H1 (cell line): ENCODE data around the gene DACH2. TPM values are rescaled to one million over a fixed set of nuclear protein-coding genes. Genes with fewer than 3 reads are reported as not detected.

Source experiments
- CTCF ChIA-PET: fragments of 300-600 bp; sonication (Branson Sonifier 250); formaldehyde crosslinking; loops from one replicate; lab custom pipeline; 2021; ENCODE audit not compliant: partially characterized antibody; lab: Charles Lee
- POLR2A ChIA-PET: fragments of 300-600 bp; sonication (Branson Sonifier 250); formaldehyde crosslinking; loops from one replicate; lab custom pipeline; 2021; ENCODE audit warnings: inconsistent platforms; ENCODE audit not compliant: partially characterized antibody; lab: Charles Lee
- DNase-seq, 2 experiments: peaks; one replicate each; pipeline versions ENCODE4 v3.0.0 to v3.0.0-alpha.2; 2010 to 2022; ENCODE audit warnings: low spot score in 2 of 2, low read depth in 1 of 2, mixed read lengths in 1 of 2
- FAIRE-seq: peaks from 2 replicates; lab custom pipeline; 2011; peaks lifted over from hg19 to GRCh38; lab: Jason Lieb, UNC
- H2AFZ ChIP-seq: 2 replicates; pipeline ENCODE4 v1.8.1; 2012; ENCODE audit warnings: low read length, inconsistent platforms
- H2AK5ac ChIP-seq: 2 replicates; pipeline ENCODE4 v1.6.1; 2013; ENCODE audit warnings: low read depth, low read length
- H2BK120ac ChIP-seq: replicated peaks from 2 replicates; pipeline ENCODE3; 2013; ENCODE audit warnings: low read depth, low read length, inconsistent platforms
- H2BK12ac ChIP-seq: 2 replicates; pipeline ENCODE4 v1.6.1; 2013; ENCODE audit warnings: low read depth, low read length
- H2BK15ac ChIP-seq: 2 replicates; pipeline ENCODE4 v1.6.1; 2013; ENCODE audit warnings: low read length
- H2BK20ac ChIP-seq: 2 replicates; pipeline ENCODE4 v1.6.1; 2013; ENCODE audit warnings: low read length
- H2BK5ac ChIP-seq: 2 replicates; pipeline ENCODE4 v1.6.1; 2013; ENCODE audit warnings: low read depth, low read length
- H3K14ac ChIP-seq: 2 replicates; pipeline ENCODE4 v1.6.1; 2013; ENCODE audit warnings: inconsistent platforms; ENCODE audit not compliant: insufficient read length
- H3K18ac ChIP-seq: 2 replicates; pipeline ENCODE4 v1.6.1; 2013; ENCODE audit warnings: low read length; ENCODE audit errors: extremely low read depth
- H3K23ac ChIP-seq: 2 replicates; pipeline ENCODE4 v1.6.1; 2013; ENCODE audit warnings: inconsistent platforms; ENCODE audit not compliant: insufficient read length
- H3K23me2 ChIP-seq: 2 replicates; pipeline ENCODE4 v1.6.1; 2013; ENCODE audit warnings: low read depth, low read length
- H3K27ac ChIP-seq: 2 replicates; pipeline ENCODE4 v1.6.1; 2011; ENCODE audit warnings: low read depth, low read length, inconsistent platforms
- H3K27me3 ChIP-seq, 4 experiments: replicated peaks in 1 of 4; 1 replicate in 1 of 4; 2 replicates in 3 of 4; pipeline versions ENCODE4 v1.6.1 to v1.8.1; 2011 to 2013; ENCODE audit warnings: low read length in 3 of 4, mild to moderate bottlenecking in 3 of 4, inconsistent platforms in 2 of 4, mixed read lengths in 2 of 4, moderate library complexity in 1 of 4; ENCODE audit not compliant: control insufficient read depth in 3 of 4, insufficient read depth in 3 of 4; ENCODE audit errors: extremely low read depth in 1 of 4
- H3K36me3 ChIP-seq, 4 experiments: 2 replicates each; pipeline versions ENCODE4 v1.6.1 to v1.8.1; 2011 to 2013; ENCODE audit warnings: mild to moderate bottlenecking in 4 of 4, low read length in 3 of 4, moderate library complexity in 2 of 4, control low read depth in 1 of 4, inconsistent platforms in 1 of 4; ENCODE audit not compliant: insufficient read depth in 4 of 4, control insufficient read depth in 2 of 4
- H3K4ac ChIP-seq: replicated peaks from 2 replicates; pipeline ENCODE3; 2013; ENCODE audit warnings: low read length, low read depth, mixed read lengths, inconsistent platforms; ENCODE audit not compliant: insufficient read length
- H3K4me1 ChIP-seq, 4 experiments: replicated peaks in 1 of 4; 1 replicate in 1 of 4; 2 replicates in 3 of 4; pipeline versions ENCODE4 v1.6.1 to v1.8.1; 2011 to 2013; ENCODE audit warnings: low read length in 3 of 4, inconsistent platforms in 2 of 4, mixed read lengths in 1 of 4; ENCODE audit not compliant: insufficient read depth in 4 of 4, control insufficient read depth in 3 of 4
- H3K4me2 ChIP-seq, 2 experiments: 2 replicates each; pipeline versions ENCODE4 v1.6.1 to v1.8.1; 2011 to 2013; ENCODE audit warnings: low read depth in 2 of 2, low read length in 2 of 2, control low read depth in 1 of 2, inconsistent platforms in 1 of 2, mild to moderate bottlenecking in 1 of 2; ENCODE audit not compliant: insufficient read depth in 1 of 2
- H3K4me3 ChIP-seq, 4 experiments: fragments of 200-600, 300-600 bp in 1 of 4; sonication (generic), shearing (Covaris generic), sonication (Bioruptor Twin) in 1 of 4; 2 replicates each; pipeline versions ENCODE4 v1.5.1 to v1.8.1; 2011 to 2016; ENCODE audit warnings: low read length in 4 of 4, low read depth in 3 of 4, control low read depth in 2 of 4, inconsistent platforms in 2 of 4, mild to moderate bottlenecking in 2 of 4, mixed read lengths in 1 of 4, moderate library complexity in 1 of 4; ENCODE audit not compliant: insufficient read depth in 2 of 4; ENCODE audit errors: extremely low read depth in 1 of 4
- H3K56ac ChIP-seq: replicated peaks from 2 replicates; pipeline ENCODE3; 2013; ENCODE audit warnings: low read depth, mild to moderate bottlenecking, mixed read lengths, low read length, inconsistent platforms; ENCODE audit not compliant: insufficient read length
- H3K79me1 ChIP-seq: 2 replicates; pipeline ENCODE4 v1.6.1; 2013; ENCODE audit warnings: low read depth, low read length, control low read depth
- H3K79me2 ChIP-seq, 2 experiments: 2 replicates each; pipeline versions ENCODE4 v1.6.1 to v1.8.1; 2012 to 2013; ENCODE audit warnings: low read length in 2 of 2, mild to moderate bottlenecking in 2 of 2, inconsistent platforms in 1 of 2; ENCODE audit not compliant: insufficient read depth in 2 of 2, control insufficient read depth in 1 of 2
- H3K9ac ChIP-seq, 4 experiments: replicated peaks in 1 of 4; 1 replicate in 1 of 4; 2 replicates in 3 of 4; pipeline versions ENCODE4 v1.6.1 to v1.8.1; 2011 to 2013; ENCODE audit warnings: low read depth in 3 of 4, low read length in 3 of 4, control low read depth in 2 of 4, mild to moderate bottlenecking in 2 of 4, moderate library complexity in 2 of 4, inconsistent platforms in 1 of 4; ENCODE audit errors: extremely low read depth in 1 of 4
- H3K9me3 ChIP-seq, 2 experiments: 2 replicates each; pipeline versions ENCODE4 v1.6.1 to v1.8.1; 2012 to 2013; ENCODE audit warnings: mild to moderate bottlenecking in 2 of 2, moderate library complexity in 2 of 2, control low read depth in 1 of 2, inconsistent platforms in 1 of 2, low read depth in 1 of 2, low read length in 1 of 2, mixed read lengths in 1 of 2; ENCODE audit not compliant: insufficient read depth in 2 of 2
- H4K20me1 ChIP-seq, 2 experiments: replicated peaks in 1 of 2; 2 replicates each; pipeline versions ENCODE3 to v1.8.1; 2011 to 2013; ENCODE audit warnings: inconsistent platforms in 2 of 2, low read length in 2 of 2, mild to moderate bottlenecking in 1 of 2; ENCODE audit not compliant: insufficient read depth in 2 of 2, control insufficient read depth in 1 of 2
- H4K5ac ChIP-seq: 2 replicates; pipeline ENCODE4 v1.6.1; 2013; ENCODE audit warnings: low read length, low read depth, mixed read lengths, inconsistent platforms; ENCODE audit not compliant: insufficient read length
- H4K8ac ChIP-seq: 2 replicates; pipeline ENCODE4 v1.8.0; 2013; ENCODE audit warnings: mild to moderate bottlenecking, moderate library complexity, low read length, inconsistent platforms; ENCODE audit not compliant: insufficient read depth; ENCODE audit errors: extremely low read depth
- H4K91ac ChIP-seq: replicated peaks from 2 replicates; pipeline ENCODE3; 2013; ENCODE audit warnings: low read length, mixed read lengths, inconsistent platforms; ENCODE audit not compliant: insufficient read length
- ATF3 ChIP-seq: IDR thresholded peaks from 2 replicates; pipeline ENCODE4 v1.6.1; 2011; ENCODE audit warnings: low read depth, mild to moderate bottlenecking, low read length; ENCODE audit not compliant: insufficient read depth
- CTBP2 ChIP-seq: IDR thresholded peaks from 2 replicates; pipeline ENCODE4 v1.7.0; 2011; ENCODE audit warnings: borderline replicate concordance, mild to moderate bottlenecking, moderate library complexity, mixed read lengths, low read length; ENCODE audit not compliant: insufficient read depth, insufficient read length
- E2F6 ChIP-seq: IDR thresholded peaks from 2 replicates; pipeline ENCODE4 v1.6.1; 2012; ENCODE audit warnings: inconsistent platforms
- MAFK ChIP-seq: IDR thresholded peaks from 2 replicates; pipeline ENCODE4 v1.6.1; 2012; ENCODE audit warnings: low read depth, mild to moderate bottlenecking, improper control_type of control experiment, low read length
- POLR2A ChIP-seq, 2 experiments: IDR thresholded peaks; 1 replicate in 1 of 2; 2 replicates in 1 of 2; pipeline ENCODE4 v1.6.1; 2011; ENCODE audit warnings: low read depth in 2 of 2, low read length in 2 of 2, mild to moderate bottlenecking in 2 of 2; ENCODE audit errors: control extremely low read depth in 1 of 2
- POLR2AphosphoS5 ChIP-seq: IDR thresholded peaks from 2 replicates; pipeline ENCODE4 v1.6.1; 2011; ENCODE audit warnings: low read depth, low read length
- RBBP5 ChIP-seq: IDR thresholded peaks from 2 replicates; pipeline ENCODE4 v1.7.1; 2012; ENCODE audit warnings: low read depth, mild to moderate bottlenecking, inconsistent platforms, low read length, moderate library complexity, borderline replicate concordance
- RXRA ChIP-seq: IDR thresholded peaks from 2 replicates; pipeline ENCODE4 v1.6.1; 2011; ENCODE audit warnings: low read depth, mild to moderate bottlenecking, low read length, moderate library complexity; ENCODE audit not compliant: insufficient read depth
- TEAD4 ChIP-seq: IDR thresholded peaks from 2 replicates; pipeline ENCODE4 v1.6.1; 2012; ENCODE audit warnings: low read depth, low read length, inconsistent platforms, mixed read lengths
- USF2 ChIP-seq: IDR thresholded peaks from 2 replicates; pipeline ENCODE4 v1.6.1; 2011; ENCODE audit warnings: low read length, improper control_type of control experiment
- WGBS, 2 experiments: shearing (Covaris generic) in 1 of 2; methylation state at CpG; one replicate each; pipeline versions ENCODE4 v1.1.6 to v1.1.7; 2013 to 2015; ENCODE audit warnings: low lambda C conversion rate in 2 of 2, mixed read lengths in 2 of 2, inconsistent platforms in 1 of 2, low coverage in 1 of 2, missing lambda C conversion rate in 1 of 2; ENCODE audit not compliant: insufficient replicate concordance in 2 of 2, insufficient coverage in 1 of 2, insufficient read length in 1 of 2; ENCODE audit errors: extremely low coverage in 1 of 2, missing lambda C conversion rate in 1 of 2; 5-methylcytosine and 5-hydroxymethylcytosine counted together
- polyA plus RNA-seq, 7 experiments: library from polyadenylated mRNA; depleted of rRNA in 3 of 7; stranded (reverse) in 5 of 7; unstranded in 2 of 7; fragments of >200 nt in 5 of 7; fragments of 200-250 nt in 2 of 7; gene quantifications; 1 replicate in 5 of 7; 2 replicates in 1 of 7; 4 replicates in 1 of 7; pipeline versions ENCODE4 v1.2.1 to v1.2.3, GENCODE V29; 2011 to 2013; ENCODE audit warnings: missing spikeins in 2 of 7, mixed read lengths in 2 of 7
- total RNA-seq: library from RNA; stranded (reverse); fragmentation: NEBNext Ultra II Directional; extraction: Animal tissue kit (Norgen Biotek cat#: 25700); gene quantifications from 2 replicates; pipeline ENCODE4 v1.2.1, GENCODE V29; 2021

Gene DACH2
- total and polyA plus RNA-seq, 2 of the 8 experiments (the other 6 are each of a cell fraction or from before 2014, with no cell fraction given) = 1.0 to 1.8 TPM

- peak; percentile 58 for FAIRE-seq
- Histone ChIP-seq H4K5ac (no peak overlapping the region), H3K4ac (no peak overlapping the region), H2BK15ac (no peak overlapping the region), H3K23ac (no peak overlapping the region), H3K79me1 (no peaks in the 10 kb centered on the region), H3K56ac (no peak overlapping the region), H3K4me2 (no peak overlapping the region), H3K4me1 (no peaks in the 10 kb centered on the region), H3K27ac (no peak overlapping the region)
- CTCF ChIA-PET = no interaction called here
- TF ChIP-seq POLR2A (IDR thresholded peaks at IDR 0.05; ENCODE audit: control extremely low read depth in 1 of 2, low read depth in 2 of 2, low read length in 2 of 2) (no peak), CTBP2 (no peak), USF2 (no peak), MAFK (no peak), ATF3 (no peak), TEAD4 (no peak), E2F6 (no peak), RBBP5 (no peak), RXRA (no peak), POLR2AphosphoS5 (no peak)
- TF ChIP-seq, all 59 proteins: peak for 0
- Histone ChIP-seq H3K27me3 (no peaks in the 10 kb centered on the region), H2BK12ac (no peak overlapping the region), H3K23me2 (no peaks in the 10 kb centered on the region), H3K18ac (no peak overlapping the region), H4K8ac (no peak overlapping the region), H4K91ac (no peak overlapping the region), H2BK120ac (no peak overlapping the region), H3K4me3 (no peak overlapping the region), H3K14ac (no peak overlapping the region), H3K9ac (no peak overlapping the region), H4K20me1 (no peaks in the 10 kb centered on the region), H3K79me2 (no peaks in the 10 kb centered on the region), H2AFZ (no peak overlapping the region), H3K9me3 (no peaks in the 10 kb centered on the region), H3K36me3 (no peaks in the 10 kb centered on the region), H2BK5ac (no peak overlapping the region), H2BK20ac (no peak overlapping the region), H2AK5ac (no peak overlapping the region)
- 91% methylated on average over 1 of the region's 1 CpG; no CpG with 5 or more reads in 1 of the 2 experiments for WGBS, 2 experiments
- DNase-seq = no peak
- POLR2A ChIA-PET = no interaction called here
These were observed 356.0 kb downstream of the DACH2 start for GRCh38 chrX:86504297-86504696.
